IMR-90 (cell line): ENCODE measurements around the gene WASF3. TPM values are rescaled to one million over a fixed set of nuclear protein-coding genes. Genes with fewer than 3 reads are reported as not detected.

Source experiments
- ATAC-seq: fragments of 200-7000 bp; cut with Tn5 transposase; 2 replicates; pipeline ENCODE4 v1.9.1; 2020; ENCODE audit warnings: low read depth, mild to moderate bottlenecking, moderate library complexity
- BruUV-seq: library from RNA; stranded (reverse); fragments of 400-500 nt; replicated peaks from 2 replicates; lab custom pipeline; 2021; lab: Mats Ljungman, UMichigan
- CTCF ChIA-PET: fragments of 300-600 bp; formaldehyde crosslinking; extraction: SDS; loops from one replicate; lab custom pipeline; 2021; ENCODE audit warnings: antibody characterized with exemption; lab: Yijun Ruan, JAX
- POLR2A ChIA-PET: fragments of 300-600 bp; sonication (Branson Sonifier 250); formaldehyde crosslinking; loops from one replicate; lab custom pipeline; 2022; ENCODE audit warnings: antibody characterized with exemption; ENCODE audit not compliant: unreplicated experiment; lab: Charles Lee
- DNase-seq: peaks from one replicate; pipeline ENCODE4 v3.0.0; 2013
- H2AFZ ChIP-seq: replicated peaks from 2 replicates; pipeline ENCODE3; 2013; ENCODE audit warnings: low read length, mild to moderate bottlenecking; ENCODE audit not compliant: poor library complexity
- H2AK5ac ChIP-seq: 2 replicates; pipeline ENCODE4 v1.6.1; 2013; ENCODE audit warnings: low read depth, low read length, inconsistent platforms
- H2AK9ac ChIP-seq: replicated peaks from 2 replicates; pipeline ENCODE3; 2013; ENCODE audit warnings: mild to moderate bottlenecking, low read depth, low read length, moderate library complexity; ENCODE audit not compliant: poor library complexity
- H2BK120ac ChIP-seq: 2 replicates; pipeline ENCODE4 v1.6.1; 2013; ENCODE audit warnings: low read depth, low read length, inconsistent platforms
- H2BK15ac ChIP-seq: 3 replicates; pipeline ENCODE4 v1.6.1; 2013; ENCODE audit warnings: low read depth, low read length, inconsistent platforms
- H2BK20ac ChIP-seq: 2 replicates; pipeline ENCODE4 v1.6.1; 2013; ENCODE audit warnings: low read depth, mild to moderate bottlenecking, inconsistent platforms, low read length, moderate library complexity
- H2BK5ac ChIP-seq: 2 replicates; pipeline ENCODE4 v1.6.1; 2013; ENCODE audit warnings: mild to moderate bottlenecking, low read depth, low read length, inconsistent platforms; ENCODE audit not compliant: poor library complexity, severe bottlenecking
- H3K14ac ChIP-seq: replicated peaks from 2 replicates; pipeline ENCODE4 v1.6.1; 2013; ENCODE audit warnings: low read depth, low read length, inconsistent platforms
- H3K18ac ChIP-seq: 2 replicates; pipeline ENCODE4 v1.6.1; 2013; ENCODE audit warnings: low read depth, low read length, control low read depth
- H3K23ac ChIP-seq: 2 replicates; pipeline ENCODE4 v1.6.1; 2013; ENCODE audit warnings: low read depth, low read length, inconsistent platforms
- H3K27ac ChIP-seq: 2 replicates; pipeline ENCODE4 v1.5.1; 2013; ENCODE audit warnings: mild to moderate bottlenecking, control low read depth, low read length; ENCODE audit not compliant: insufficient read depth
- H3K27me3 ChIP-seq: 2 replicates; pipeline ENCODE4 v1.6.1; 2013; ENCODE audit warnings: low read length; ENCODE audit not compliant: control insufficient read depth, insufficient read depth
- H3K36me3 ChIP-seq: 2 replicates; pipeline ENCODE4 v1.6.1; 2013; ENCODE audit warnings: low read length, mixed read lengths; ENCODE audit not compliant: control insufficient read depth, insufficient read depth
- H3K4ac ChIP-seq: 2 replicates; pipeline ENCODE4 v1.6.1; 2013; ENCODE audit warnings: low read depth, low read length, inconsistent platforms
- H3K4me1 ChIP-seq: 2 replicates; pipeline ENCODE4 v1.6.1; 2013; ENCODE audit warnings: low read length, mixed read lengths; ENCODE audit not compliant: control insufficient read depth, insufficient read depth
- H3K4me2 ChIP-seq: 2 replicates; pipeline ENCODE4 v1.6.1; 2013; ENCODE audit warnings: low read depth, mild to moderate bottlenecking, control low read depth, low read length, moderate library complexity
- H3K4me3 ChIP-seq: 2 replicates; pipeline ENCODE4 v1.5.1; 2013; ENCODE audit warnings: low read depth, mild to moderate bottlenecking, control low read depth, low read length, moderate library complexity; ENCODE audit not compliant: insufficient read depth
- H3K56ac ChIP-seq: 2 replicates; pipeline ENCODE4 v1.6.1; 2013; ENCODE audit warnings: low read length, inconsistent platforms; ENCODE audit not compliant: insufficient read depth; ENCODE audit errors: extremely low read depth
- H3K79me1 ChIP-seq, 2 experiments: 2 replicates each; pipeline ENCODE4 v1.6.1; 2013; ENCODE audit warnings: low read length in 2 of 2, inconsistent platforms in 1 of 2, low read depth in 1 of 2
- H3K9ac ChIP-seq: 2 replicates; pipeline ENCODE4 v1.6.1; 2013; ENCODE audit warnings: low read depth, low read length, control low read depth
- H3K9me1 ChIP-seq: 2 replicates; pipeline ENCODE4 v1.6.1; 2013; ENCODE audit warnings: low read length, inconsistent platforms; ENCODE audit not compliant: insufficient read depth
- H3K9me3 ChIP-seq: 2 replicates; pipeline ENCODE4 v1.6.1; 2013; ENCODE audit warnings: low read length; ENCODE audit not compliant: control insufficient read depth, insufficient read depth
- H4K20me1 ChIP-seq: 2 replicates; pipeline ENCODE4 v1.6.1; 2013; ENCODE audit warnings: low read length, inconsistent platforms; ENCODE audit not compliant: insufficient read depth
- H4K5ac ChIP-seq: 2 replicates; pipeline ENCODE4 v1.6.1; 2013; ENCODE audit warnings: mild to moderate bottlenecking, low read depth, low read length, control low read depth
- H4K8ac ChIP-seq, 2 experiments: 2 replicates each; pipeline ENCODE4 v1.6.1; 2013; ENCODE audit warnings: low read depth in 2 of 2, low read length in 2 of 2, control low read depth in 1 of 2, inconsistent platforms in 1 of 2
- H4K91ac ChIP-seq: 2 replicates; pipeline ENCODE4 v1.6.1; 2013; ENCODE audit warnings: low read depth, low read length, inconsistent platforms; ENCODE audit not compliant: insufficient read depth
- BHLHE40 ChIP-seq: fragments of 150-350 bp; IDR thresholded peaks from 2 replicates; pipeline ENCODE4 v1.6.1; 2016; ENCODE audit warnings: mild to moderate bottlenecking, low read depth, low read length
- CHD1 ChIP-seq: IDR thresholded peaks from 2 replicates; pipeline ENCODE4 v1.6.1; 2012; ENCODE audit warnings: low read depth, low read length, improper control_type of control experiment
- ELK1 ChIP-seq: fragments of 150-350 bp; IDR thresholded peaks from 2 replicates; pipeline ENCODE4 v1.6.1; 2016; ENCODE audit warnings: low read depth, mild to moderate bottlenecking, low read length, moderate library complexity, borderline replicate concordance
- FOS ChIP-seq: fragments of 150-350 bp; IDR thresholded peaks from 2 replicates; pipeline ENCODE4 v1.6.1; 2016; ENCODE audit warnings: low read depth, low read length
- NFE2L2 ChIP-seq: fragments of 150-350 bp; IDR thresholded peaks from 2 replicates; pipeline ENCODE4 v1.6.1; 2016; ENCODE audit warnings: low read depth, mild to moderate bottlenecking, low read length
- RCOR1 ChIP-seq: IDR thresholded peaks from 2 replicates; pipeline ENCODE4 v1.6.1; 2012; ENCODE audit warnings: mild to moderate bottlenecking, low read length, improper control_type of control experiment; ENCODE audit not compliant: insufficient replicate concordance
- USF2 ChIP-seq: fragments of 150-350 bp; IDR thresholded peaks from 2 replicates; pipeline ENCODE4 v1.6.1; 2017; ENCODE audit warnings: mild to moderate bottlenecking, antibody characterized with exemption, low read length, low read depth
- WGBS, 2 experiments: methylation state at CpG; one replicate each; pipeline versions ENCODE4 v1.1.5 to v1.1.7; 2013; ENCODE audit warnings: missing lambda C conversion rate in 2 of 2; ENCODE audit not compliant: insufficient read length in 1 of 2; ENCODE audit errors: extremely low coverage in 2 of 2; 5-methylcytosine and 5-hydroxymethylcytosine counted together
- dilution Hi-C: fragments of 300-500 bp; cut with HindIII; formaldehyde crosslinking; loops from one replicate; pipeline ENCODE4 v1.14.3; 2018; ENCODE audit warnings: low sequenced_read_pairs; ENCODE audit not compliant: unreplicated experiment
- in situ Hi-C: fragments of 300-500 bp; cut with MboI; formaldehyde crosslinking; loops from 3 replicates; pipeline ENCODE4 v1.14.3; 2019; ENCODE audit warnings: low sequenced_read_pairs, inconsistent platforms, mixed read lengths
- intact Hi-C: fragments of 100-400 bp; cut with micrococcal nuclease; formaldehyde crosslinking; loops from 2 replicates; pipeline ENCODE4 v1.10.0; 2022
- polyA plus RNA-seq, 3 experiments: library from polyadenylated mRNA; depleted of rRNA; stranded (reverse); fragments of >200 nt; gene quantifications; 2 replicates each; pipeline ENCODE4 v1.2.3, GENCODE V29; 2012; ENCODE audit warnings: low replicate concordance in 1 of 3
- total RNA-seq: library from RNA; depleted of rRNA; stranded (reverse); fragments of >200 nt; gene quantifications from 2 replicates; pipeline ENCODE4 v1.2.3, GENCODE V29; 2012

WASF3 gene
- total and polyA plus RNA-seq, 2 of the 4 experiments (the other 2 are of a cell fraction), result 4.3 to 11.4 TPM

DNA sequence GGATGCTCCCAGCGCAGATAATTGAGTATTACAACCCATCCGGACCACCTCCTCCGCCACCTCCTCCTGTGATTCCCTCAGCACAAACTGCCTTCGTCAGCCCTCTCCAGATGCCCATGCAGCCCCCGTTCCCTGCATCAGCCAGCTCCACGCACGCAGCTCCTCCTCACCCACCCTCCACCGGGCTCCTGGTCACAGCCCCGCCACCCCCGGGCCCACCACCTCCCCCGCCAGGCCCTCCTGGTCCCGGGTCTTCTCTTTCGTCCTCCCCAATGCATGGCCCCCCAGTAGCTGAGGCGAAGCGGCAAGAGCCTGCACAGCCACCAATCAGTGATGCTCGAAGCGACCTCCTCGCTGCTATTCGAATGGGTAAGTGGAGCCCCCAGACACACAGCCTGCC lies 125.1 kb downstream of the WASF3 start:
- Histone ChIP-seq H3K56ac (no peak overlapping the region), H4K8ac (no peak overlapping the region), H4K20me1 (no peaks in the 10 kb centered on the region), H3K4ac (no peak overlapping the region), H3K9me3 (no peaks in the 10 kb centered on the region), H3K36me3 (peaks cover 43% of the 10 kb centered on the region), H3K79me1 (peaks cover 3 to 8% of the 10 kb centered on the region in 2 experiments; a peak in 3 of 4 replicates), H4K91ac (no peak overlapping the region), H2AK9ac (no peak overlapping the region), H3K4me2 (no peak overlapping the region), H3K4me3 (no peak overlapping the region), H3K9ac (no peak overlapping the region), H2BK120ac (no peak overlapping the region), H2AK5ac (no peak overlapping the region), H3K4me1 (peaks cover 13% of the 10 kb centered on the region), H3K14ac (no peak overlapping the region), H3K27me3 (no peaks in the 10 kb centered on the region), H2AFZ (no peak overlapping the region), H3K27ac (no peak overlapping the region), H2BK20ac (no peak overlapping the region), H4K5ac (no peak overlapping the region), H2BK15ac (no peak overlapping the region), H3K23ac (no peak overlapping the region), H3K18ac (no peak overlapping the region), H3K9me1 (peaks cover 10% of the 10 kb centered on the region; the same call in 1 of the 2 replicates), H2BK5ac (no peak overlapping the region)
- ChIA-PET CTCF (no interaction called here), POLR2A (no interaction called here)
- BruUV-seq, result no TSS peak
- WGBS, 2 experiments, result no CpG with 5 or more reads among the region's 19 CpGs
- TF ChIP-seq USF2, result no peak
- no peak for TF ChIP-seq RCOR1
- TF ChIP-seq CHD1, result no peak
- no peak for TF ChIP-seq BHLHE40
- TF ChIP-seq NFE2L2, result no peak
- TF ChIP-seq ELK1, result no peak
- no peak for TF ChIP-seq FOS
- in situ Hi-C loops (no loop called here), dilution Hi-C loops (no loop called here), intact Hi-C loops (no loop called here)
- ATAC-seq (no peak), DNase-seq (no peak)
